COLO668 (cell line): ENCODE data around the gene MNAT1.

Source experiments
- DNase-seq: peaks from one replicate; lab custom pipeline; 2025; ENCODE audit not compliant: unreplicated experiment; lab: John Stamatoyannopoulos, UW

Gene MNAT1

GRCh38 chr14:61019537-61019936 is 285.0 kb downstream of the MNAT1 start:
- no peak for DNase-seq
